Mucosa of gallbladder (tissue), 1 donor: ENCODE measurements around the gene HMGN5. TPM values are rescaled to one million over a fixed set of nuclear protein-coding genes. Genes with fewer than 3 reads are reported as not detected.
A peak's percentile ranks its signal among the peaks of the same experiment; 100 is the strongest.

Source experiments
- DNase-seq: peaks from one replicate; pipeline ENCODE4 v3.0.0-alpha.2; 2020; ENCODE audit warnings: low spot score
- total RNA-seq: library from RNA; stranded (reverse); gene quantifications from one replicate; pipeline ENCODE4 v1.2.1, GENCODE V29; 2021
- donor health status: DM: no; HTN: no; CAD: no.

Gene HMGN5, protein sequence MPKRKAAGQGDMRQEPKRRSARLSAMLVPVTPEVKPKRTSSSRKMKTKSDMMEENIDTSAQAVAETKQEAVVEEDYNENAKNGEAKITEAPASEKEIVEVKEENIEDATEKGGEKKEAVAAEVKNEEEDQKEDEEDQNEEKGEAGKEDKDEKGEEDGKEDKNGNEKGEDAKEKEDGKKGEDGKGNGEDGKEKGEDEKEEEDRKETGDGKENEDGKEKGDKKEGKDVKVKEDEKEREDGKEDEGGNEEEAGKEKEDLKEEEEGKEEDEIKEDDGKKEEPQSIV
- 4.6 TPM for total RNA-seq

DNA sequence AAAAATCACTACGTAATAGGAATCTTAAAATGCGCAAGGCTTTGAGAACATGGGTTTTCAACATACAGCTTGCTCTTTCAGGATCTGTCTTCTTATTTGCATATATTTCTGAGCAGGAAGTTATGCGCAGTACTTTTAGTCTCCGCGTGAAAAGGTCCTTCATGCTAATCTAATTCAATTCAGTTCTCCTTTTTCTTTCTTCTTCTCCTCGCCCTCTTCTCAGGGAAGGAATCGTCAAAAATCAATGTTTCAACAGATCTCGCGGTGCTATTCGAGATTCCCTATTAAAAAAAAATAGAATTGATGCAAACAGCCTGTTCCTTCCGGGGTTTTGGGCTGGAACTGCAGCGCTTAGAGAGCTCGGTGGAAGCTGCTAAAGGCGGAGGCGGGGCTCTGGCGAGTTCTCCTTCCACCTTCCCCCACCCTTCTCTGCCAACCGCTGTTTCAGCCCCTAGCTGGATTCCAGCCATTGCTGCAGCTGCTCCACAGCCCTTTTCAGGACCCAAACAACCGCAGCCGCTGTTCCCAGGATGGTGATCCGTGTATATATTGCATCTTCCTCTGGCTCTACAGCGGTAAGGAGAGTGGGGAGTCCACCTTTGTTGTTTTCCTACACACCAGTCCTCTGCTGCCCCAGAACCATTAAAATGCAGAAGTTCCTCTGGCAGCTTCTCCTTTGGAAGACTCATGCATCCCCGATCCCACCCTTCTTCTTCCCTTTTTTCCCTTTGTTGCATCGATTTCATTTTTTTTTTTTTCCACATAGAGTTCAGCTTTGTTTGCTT, at the start of gene HMGN5, which contains the start of gene SH3BGRL:
Gene HMGN5, minus strand, starts transcription at position 243 of the 785 bp plus-strand sequence. CDS start 80,364 bp downstream, outside the sequence.
Gene SH3BGRL, plus strand, starts transcription at position 432 of the 785 bp plus-strand sequence. Its CDS starts 99 bp downstream, at position 531.
- DNase-seq: peak; percentile 81

GRCh38 chrX:81241753-81242152, 40.0 kb upstream of the HMGN5 start:
- DNase-seq: no peak

GRCh38 chrX:81240701-81241331, 39.1 kb upstream of the HMGN5 start:
- no peak for DNase-seq

- DNase-seq: no peak
Measured at GRCh38 chrX:81238166-81238565, 36.5 kb upstream of the HMGN5 start.

GRCh38 chrX:81237516-81237915, 35.8 kb upstream of the HMGN5 start:
- no peak for DNase-seq

- no peak for DNase-seq
Measured at GRCh38 chrX:81232218-81232617, 30.5 kb upstream of the HMGN5 start.

DNA sequence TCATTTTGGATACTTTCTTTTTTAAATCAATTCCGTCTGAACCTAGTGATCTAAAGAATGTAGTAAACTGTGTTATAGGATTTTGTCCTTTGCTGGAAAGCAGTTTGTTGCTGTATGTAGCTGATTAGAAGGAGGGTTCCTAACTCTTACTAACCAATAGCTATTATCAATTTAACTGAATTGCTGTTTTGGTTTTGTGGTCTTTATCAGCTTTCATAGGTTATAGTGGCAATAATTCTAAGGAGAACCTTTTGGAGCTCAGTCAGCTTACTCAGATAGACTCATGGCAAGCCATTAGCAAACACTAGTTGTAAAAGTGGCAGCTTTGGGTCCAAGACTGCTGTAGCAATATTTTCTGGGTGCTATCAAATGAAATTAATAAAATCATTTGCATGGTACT, 29.8 kb upstream of the HMGN5 start:
- no peak for DNase-seq

GRCh38 chrX:81229901-81230300, 28.2 kb upstream of the HMGN5 start:
- no peak for DNase-seq

DNA sequence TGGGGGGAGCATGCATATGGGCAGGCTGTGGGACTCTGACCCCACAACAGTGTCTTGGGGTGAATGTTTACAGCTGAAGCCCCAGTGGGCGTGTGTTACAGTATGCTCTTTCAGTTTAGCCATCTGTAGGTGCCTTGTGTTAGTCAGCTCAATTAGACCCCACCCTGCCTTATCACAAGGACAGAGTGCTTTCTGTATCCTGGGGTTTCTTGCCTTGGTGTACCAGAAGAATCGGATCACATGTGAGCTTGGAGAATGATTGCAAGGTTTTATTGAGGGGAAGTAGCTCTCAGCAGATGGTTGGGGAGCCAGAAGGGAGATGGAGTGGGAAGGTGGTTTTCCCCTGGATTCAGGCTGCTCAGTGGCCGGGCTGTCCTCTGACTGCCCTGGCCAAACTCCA, 27.5 kb upstream of the HMGN5 start:
- DNase-seq: no peak

DNA sequence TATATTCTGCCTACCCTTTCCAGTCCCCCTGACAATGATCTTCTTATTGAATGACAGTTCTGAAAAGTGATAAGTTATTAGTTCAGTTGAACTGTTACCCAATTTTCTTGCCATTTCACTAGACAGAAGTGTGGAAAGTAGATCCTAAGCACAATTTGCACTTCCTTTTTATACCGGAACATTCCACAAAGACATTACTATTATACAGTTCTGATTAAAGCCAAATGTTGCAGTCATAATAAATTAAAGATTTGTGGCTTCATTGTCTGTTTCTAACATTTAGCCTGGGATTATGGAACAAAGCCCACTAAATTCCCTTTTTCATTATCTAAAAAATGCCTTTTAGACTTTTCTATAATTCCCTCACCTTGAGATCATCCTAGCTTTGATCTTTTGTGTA, 14.0 kb upstream of the HMGN5 start:
- DNase-seq: no peak

GRCh38 chrX:81208916-81209315, 7.2 kb upstream of the HMGN5 start:
- no peak for DNase-seq

DNA sequence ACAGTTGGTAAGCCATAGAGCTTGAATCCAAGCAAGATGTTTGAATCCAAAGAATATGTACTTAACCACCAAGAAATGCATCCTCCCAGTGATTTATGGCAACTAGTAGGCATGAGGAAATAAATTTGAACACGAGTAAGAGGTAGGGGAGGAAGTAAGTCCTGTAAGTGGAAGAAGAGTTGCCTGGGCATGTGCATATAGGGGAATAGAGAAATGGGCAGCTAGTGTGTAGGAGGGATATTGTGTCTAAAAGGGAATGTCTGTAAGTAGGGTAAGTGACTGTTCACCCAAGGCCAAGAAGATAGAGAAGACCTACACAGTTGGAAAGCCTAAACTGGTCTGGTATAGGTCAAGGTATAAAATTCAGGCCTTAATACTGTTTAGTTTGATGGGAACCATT, 4.8 kb upstream of the HMGN5 start:
- DNase-seq: no peak

DNA sequence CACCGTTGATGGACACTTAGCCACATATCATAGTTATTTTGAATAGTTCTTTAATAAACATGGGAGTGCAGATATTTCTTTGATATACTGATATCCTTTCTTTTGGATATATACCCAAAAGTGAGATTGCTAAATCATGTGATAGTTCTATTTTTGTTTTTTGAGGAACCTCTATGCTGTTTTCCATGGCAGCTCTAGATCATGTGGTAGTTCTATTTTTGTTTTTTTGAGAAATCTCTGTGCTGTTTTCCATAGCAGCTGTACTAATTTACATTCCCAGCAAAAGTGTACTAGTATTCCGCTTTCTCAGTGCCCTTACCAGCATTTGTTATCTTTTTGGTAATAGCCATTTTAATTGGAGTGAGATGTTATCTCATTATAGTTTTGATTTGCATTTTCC, 3.8 kb upstream of the HMGN5 start:
- no peak for DNase-seq

DNA sequence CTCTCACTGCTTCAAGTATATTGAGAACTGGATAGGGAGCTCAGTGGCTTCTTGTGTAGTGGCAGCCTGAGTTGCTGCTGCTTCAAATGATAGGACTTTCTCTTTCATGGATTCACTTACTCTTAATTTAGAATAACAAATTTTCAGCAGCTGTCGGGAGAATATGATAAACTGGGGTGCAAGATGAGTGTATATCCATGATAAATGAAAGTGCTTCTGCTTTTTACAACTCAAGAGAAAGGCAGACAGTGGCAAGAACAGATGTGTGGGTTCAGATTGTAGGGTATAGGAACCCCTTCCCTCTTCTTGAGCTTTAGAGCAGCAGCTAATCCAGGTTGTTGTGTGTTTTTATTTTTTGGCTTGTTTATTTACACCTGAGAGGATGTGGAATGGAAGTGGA, 1.2 kb upstream of the HMGN5 start:
- DNase-seq: no peak

DNA sequence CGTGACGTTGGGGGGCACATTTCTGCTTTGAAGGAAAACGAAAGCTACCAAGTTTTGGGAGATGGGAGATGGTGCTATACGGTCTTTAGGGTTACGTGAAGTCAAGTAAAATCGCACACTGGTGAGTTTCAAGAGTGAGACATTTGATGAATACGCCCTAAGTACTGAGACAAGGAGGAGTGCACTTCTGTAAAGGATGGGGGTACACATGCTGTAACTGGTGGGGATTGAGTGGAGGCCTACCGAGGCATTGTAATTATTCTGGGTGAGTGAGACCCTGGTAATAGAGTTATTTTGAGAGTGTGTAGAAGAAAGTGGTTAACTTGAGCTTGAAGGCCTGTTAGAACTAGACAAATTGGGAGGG, 725 bp upstream of the HMGN5 start:
- DNase-seq: no peak

DNA sequence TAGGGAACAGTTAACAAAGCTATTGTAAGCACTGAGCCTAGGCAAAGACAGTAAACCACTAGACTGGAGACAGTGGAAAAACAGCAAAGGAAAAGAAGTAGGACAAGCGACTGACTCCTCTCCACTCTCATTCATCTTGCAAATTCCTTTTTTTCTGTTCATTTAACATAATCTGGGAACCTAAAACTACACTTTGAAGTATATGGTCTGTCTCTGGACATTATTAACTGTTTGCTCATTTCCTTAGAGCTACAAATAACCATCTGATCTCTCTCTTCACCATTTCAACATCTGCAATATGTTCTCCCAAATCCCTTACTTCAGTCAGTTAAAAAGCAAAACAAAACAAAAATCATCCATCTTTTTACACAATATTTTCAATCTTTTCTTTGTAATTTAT, 642 bp downstream of the HMGN5 start:
- DNase-seq: no peak

DNA sequence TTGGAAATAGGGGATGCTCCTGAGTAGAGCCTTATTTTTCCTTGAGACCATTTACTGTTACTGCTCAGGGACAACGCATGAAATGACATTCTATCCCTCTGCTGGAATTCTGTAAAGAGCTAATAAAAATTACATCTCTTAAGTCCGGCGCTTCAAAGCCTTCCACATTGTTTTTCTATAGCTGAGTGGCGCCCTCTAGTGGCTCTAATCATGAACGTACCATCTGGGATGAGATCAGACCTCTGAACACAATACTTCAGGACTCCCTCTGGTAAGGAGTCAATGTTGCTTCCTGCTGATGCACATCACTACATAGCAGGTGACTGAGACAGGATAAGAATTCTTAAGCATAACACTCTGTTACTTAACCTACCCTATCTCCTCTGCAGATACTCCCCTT, 6.0 kb downstream of the HMGN5 start:
- DNase-seq: peak; percentile 59

- DNase-seq: no peak
Measured at GRCh38 chrX:81195259-81195658, 6.5 kb downstream of the HMGN5 start.

DNA sequence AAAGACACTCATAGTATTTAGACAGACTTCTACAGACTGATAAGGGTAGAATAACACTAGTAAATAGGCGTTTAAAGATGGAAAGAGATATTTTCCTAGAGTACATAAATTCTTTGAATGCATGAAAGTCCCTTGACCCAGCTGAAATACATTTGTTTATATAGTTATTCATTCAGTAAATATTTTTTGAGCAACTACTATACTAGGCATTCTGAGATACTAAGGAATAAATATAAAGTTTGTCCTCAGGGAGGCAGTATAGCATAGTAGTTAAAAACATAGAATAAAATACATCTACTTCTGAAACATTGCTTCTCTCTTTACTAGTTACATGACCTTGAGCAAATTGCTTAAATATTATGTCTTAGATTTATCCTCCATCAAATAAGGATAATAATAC, 27.4 kb downstream of the HMGN5 start:
- DNase-seq: no peak

GRCh38 chrX:81168391-81168790, 33.3 kb downstream of the HMGN5 start:
- DNase-seq: no peak

GRCh38 chrX:81121513-81122363, 80.0 kb downstream of the HMGN5 start:
- peak; percentile 93 for DNase-seq

DNA sequence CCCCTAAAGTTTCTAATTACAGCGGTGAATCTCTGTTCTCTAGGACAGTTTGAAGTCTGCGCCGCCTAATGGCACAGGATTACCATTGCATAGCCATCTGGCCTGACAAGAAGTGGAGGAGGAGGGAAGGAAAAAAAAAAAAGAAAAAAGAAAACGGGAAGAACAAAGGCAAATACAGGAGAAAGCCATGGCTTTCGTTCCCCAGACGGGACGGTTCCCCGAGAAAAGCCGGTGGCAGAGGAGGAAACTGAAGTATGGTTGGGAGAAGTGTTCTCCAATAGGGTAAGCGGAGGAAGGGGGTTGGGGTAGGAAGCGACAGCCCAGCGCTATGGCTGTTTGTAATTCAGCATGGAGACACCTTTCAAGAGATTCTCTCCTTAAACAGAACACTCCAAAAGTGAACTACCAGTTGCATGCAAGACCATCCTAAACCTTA, 80.8 kb downstream of the HMGN5 start:
- DNase-seq: peak; percentile 40
